HT-29 (cell line): ENCODE measurements around the gene NCOA7. TPM values are rescaled to one million over a fixed set of nuclear protein-coding genes. Genes with fewer than 3 reads are reported as not detected.

Source experiments
- DNase-seq: peaks from one replicate; pipeline ENCODE4 v3.0.0-alpha.2; 2015; ENCODE audit warnings: low spot score
- total RNA-seq: library from RNA; depleted of rRNA; stranded (reverse); fragments of >200 nt; shearing (Covaris generic); gene quantifications from 2 replicates; pipeline ENCODE4 v1.2.3, GENCODE V29; 2014

The NCOA7 gene
- total RNA-seq, 1 experiment from 2014 or later, result 11.6 TPM

DNA sequence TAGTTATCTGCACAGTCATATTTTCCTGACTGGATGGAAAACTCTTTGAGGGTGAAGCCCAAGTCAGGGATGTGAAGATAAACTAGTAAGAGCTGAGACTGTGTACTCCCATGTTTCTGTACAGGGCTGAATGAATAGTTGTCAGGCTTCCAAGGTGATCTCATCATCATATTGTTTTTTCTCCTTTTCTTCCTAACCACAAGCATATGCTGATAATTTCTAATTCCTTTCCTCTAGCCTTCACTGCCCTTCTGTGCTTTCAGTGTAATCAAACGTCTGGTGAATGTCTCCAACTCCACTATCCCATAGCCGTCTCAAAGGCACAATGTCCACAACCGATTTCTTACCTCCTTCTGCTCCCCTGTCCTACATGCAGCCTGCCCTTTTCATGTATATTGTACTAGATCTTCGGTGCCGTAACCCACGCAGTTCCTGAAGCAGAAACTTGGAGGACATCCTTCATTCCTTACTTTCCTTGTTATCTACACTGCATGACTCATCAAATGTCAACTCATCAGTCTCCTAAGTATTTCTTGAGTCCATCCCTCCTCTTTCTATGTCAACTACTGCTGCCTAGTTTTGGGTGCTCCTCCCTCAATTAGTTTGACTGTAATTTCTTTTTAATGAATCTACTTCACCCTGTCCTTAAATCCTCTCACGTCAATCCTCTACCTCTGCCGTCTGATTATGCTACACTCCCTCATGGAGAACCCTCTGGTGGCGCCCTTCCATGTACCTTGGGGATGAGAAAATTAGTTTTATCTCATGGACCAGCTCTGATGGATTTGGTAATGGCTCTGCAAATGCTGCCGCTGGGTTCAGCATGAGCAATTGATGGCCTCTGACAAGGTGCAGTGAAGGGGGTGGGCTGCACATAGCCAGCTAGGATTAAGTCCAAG is 21.9 kb downstream of the NCOA7 start:
- peak; percentile 49 for DNase-seq

DNA sequence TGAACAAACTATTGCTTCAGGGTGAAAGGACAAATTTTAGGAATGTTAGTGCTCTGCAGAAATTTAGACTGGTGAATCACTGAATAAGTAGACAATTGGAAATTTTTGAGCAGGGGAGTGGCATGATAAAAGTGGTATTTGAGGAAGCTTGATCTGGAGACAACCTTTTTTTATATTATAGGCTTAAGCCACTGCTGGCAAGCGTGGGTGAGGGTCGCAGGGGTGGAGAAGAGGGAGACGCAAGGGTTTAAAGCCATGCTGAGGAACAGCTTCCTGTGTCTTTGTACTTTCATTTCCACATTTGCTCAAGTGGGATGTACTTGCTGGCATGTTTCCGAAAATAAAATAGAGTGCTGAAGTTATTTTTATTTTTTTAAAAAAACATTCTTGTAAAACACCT is 23.7 kb downstream of the NCOA7 start:
- DNase-seq, result no peak

DNA sequence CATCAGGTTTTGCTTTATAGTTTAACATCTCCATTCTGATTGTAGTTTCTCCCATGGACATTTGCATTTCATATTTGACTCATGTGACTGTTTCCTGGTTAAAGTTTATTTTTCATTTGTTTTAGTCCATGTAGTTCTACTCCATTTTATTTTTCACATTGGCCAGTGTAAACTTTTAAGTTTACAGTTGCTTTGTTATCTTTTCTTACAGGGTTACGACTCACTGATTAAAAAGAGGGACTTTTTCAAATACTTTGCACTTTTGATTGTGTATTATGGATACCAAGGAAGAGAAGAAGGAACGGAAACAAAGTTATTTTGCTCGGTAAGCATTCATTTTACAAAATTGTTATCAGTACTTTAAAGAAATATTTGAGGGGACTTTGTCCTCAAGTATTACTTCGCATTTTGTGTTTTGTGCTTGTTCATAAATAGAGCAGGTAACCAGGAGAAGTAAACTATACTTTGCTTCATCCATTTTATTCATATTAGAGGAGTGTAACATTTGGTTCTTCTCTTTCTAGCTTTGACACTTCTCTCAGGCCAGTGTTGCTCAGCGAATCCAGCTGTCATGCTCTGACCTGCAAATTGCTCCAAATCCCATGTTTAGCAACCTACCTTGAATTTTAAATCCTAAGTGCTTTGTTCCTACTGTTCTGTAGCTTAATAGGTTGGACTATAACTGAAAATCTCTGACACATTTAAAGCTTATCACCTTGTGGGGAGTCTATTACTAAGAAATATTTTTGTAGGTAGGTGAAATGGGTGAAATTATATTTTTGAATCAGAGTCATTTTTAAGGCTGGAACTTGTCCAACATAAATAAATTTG is 24.5 kb downstream of the NCOA7 start:
- DNase-seq, result no peak

DNA sequence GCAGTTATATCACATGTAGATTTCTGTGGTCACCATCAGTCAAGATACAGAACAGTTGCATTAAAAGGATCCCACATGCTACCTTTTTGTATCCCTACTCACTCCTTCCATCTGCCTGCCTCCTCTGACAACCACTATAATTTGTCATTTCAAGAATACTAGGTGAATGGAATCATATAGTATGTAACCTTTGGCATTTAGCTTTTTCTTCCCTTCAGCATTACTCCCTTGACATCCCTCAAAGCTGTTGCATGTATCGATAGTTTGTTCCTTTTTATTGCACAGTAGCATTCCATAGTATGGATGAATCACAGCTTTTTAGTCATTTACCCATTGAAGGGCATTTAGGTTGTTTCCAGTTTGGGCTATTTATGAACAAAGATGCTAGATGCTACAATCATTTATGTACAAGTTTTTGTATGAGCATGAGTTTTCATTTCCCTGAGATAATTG is 26.1 kb downstream of the NCOA7 start:
- no peak for DNase-seq

DNA sequence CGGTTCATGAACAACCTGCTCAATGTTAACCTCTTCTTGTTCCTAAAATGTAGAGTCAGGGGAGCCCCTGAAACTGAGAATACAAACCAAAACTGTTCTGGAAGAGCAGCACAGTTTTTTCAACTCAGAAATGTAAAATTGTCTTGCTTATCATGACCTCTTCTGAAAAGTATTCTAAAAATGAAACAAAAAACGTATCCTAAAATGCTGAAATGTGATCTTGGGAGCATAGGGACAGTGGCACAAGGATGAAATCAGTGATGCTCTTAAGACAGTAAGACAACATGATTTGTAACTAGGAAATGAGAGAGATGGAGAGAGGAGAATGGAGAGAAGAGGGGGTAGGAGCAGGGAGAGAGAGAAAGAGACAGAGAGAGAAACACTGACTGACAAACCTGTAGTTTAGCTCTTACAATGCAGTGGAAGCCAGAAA is 27.5 kb downstream of the NCOA7 start:
- DNase-seq, result no peak

DNA sequence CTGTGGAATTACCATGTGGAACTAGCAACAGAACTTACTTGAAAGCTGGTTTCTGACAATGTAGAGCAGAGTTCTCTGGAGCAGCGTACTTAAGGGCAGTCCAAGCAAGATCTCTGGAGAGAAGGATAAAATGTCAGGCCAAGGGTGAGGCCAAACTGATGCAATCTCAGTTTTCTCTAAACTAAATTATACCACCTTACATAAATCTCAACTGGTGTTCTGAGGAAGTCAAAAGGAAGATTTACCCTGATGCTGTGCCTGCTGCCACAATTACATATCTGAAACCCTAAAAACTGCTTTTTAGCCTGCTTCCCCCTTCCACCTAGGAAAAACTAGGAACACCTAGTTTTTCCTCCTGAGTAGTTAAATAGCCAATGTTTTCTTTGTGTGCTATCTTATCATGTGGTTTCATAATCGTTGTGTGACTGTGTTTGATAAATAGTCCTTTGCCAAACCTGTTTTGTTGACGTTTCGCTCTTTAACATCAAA is 28.1 kb downstream of the NCOA7 start:
- peak; percentile 45 for DNase-seq

DNA sequence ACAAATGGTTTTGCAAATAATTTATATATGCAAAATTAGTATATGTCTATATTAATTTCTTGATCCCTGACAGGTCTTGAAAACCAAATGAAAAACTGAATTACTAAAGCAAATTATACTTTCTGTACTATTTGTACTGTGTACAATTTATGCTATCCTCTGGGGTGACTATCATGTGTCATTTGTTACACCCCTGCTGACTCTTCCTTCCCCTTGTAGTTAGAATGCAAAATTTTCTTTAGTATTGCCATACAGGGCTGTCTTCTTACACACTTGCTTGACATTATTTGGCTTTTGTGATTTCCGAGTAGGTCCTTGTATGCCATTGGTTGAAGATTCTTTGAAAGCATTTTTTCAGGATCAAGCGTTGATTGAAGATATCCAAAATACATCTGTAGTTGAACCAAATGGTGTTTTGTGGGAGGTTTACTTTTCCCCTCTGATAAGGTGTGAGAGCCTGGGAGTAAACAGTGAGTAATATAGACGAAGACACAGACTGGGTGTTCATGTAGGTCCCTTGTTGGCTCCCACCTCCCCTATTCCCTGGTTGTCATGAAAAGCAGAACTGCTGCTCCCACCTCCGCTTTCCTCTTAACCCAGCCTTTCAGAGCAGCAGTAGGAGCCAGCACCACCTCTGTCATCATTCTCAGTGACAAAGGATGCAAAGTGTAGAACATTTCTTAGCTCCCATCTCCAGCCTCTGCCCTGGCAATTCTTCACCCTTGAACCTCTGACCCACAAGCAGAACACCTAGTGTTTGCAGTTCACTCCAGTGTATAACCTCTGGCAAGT is 29.0 kb downstream of the NCOA7 start:
- no peak for DNase-seq

DNA sequence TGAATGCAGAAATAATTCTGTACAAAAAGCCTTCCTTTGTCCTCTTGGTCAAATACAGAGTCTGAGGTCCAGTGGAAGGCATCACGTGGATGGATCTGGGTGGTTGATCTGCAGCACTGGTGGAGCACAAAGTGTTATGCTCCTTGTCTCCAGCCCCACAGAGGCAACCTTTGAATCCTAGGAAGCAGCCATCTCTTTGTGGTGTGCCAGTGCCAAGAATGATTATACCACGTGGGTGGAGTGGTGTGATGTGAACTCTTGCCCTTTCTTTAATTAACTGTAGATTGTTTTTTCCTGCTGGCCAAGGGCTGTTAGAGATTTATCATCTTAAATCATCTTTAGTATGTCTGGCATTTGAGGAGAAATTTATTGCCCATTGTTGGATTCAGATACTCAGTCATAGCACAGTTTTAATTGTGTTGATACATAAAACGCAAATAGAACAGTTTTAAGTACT is 31.1 kb downstream of the NCOA7 start:
- DNase-seq, result peak; percentile 82

DNA sequence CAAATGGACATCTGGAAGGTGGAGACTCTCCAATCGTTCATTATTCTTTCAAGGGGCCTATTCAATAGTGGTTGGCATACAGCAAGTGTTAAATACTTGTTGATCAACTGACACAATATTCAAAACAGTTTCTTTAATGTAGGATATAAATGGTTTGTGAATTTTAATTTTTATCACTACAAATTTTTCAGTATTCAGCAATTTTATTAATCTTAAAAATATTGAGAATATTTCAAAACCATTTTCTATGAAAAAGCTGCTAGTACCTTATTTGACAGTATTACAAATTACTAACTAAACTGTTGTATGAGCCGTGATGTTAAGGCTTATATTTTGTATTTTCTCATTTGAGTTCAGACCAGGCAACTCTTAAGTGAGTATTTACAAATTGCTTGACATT is 32.4 kb downstream of the NCOA7 start:
- DNase-seq, result no peak

DNA sequence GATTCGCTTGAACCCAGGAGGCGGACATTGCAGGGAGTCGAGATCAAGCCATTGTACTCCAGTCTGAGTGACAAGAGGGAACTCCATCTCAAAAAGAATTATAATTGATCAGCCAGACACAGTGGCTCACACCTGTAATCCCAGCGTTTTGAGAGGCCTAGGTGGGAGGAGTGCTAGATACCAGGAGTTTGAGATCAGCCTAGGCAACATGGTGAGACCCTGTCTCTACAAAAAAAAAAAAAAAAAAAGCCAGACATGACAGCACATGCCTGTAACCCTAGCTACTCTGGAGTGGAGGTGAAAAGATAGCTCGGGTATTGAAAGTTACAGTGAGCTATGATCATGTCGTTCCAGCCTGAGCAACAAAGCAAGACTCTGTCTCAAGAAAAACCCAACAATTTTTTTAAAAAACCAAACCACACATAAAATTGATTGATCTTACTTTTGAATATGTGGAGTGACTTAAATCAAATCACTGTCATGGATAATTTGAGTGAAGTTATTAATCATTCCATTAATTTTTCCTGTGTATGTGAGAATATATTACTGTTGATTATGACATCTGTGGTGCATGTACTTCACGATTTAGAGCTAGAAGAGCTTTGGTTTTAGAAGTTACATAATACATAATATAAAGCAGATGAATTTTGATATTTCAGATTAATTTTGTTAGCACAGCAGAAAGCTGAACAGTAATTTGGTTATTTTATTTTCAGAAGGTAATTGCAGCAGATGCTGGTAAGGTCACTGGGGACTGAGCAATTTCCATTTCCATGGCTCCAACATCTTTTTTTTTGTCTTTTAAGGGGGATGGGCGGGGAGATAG is 34.4 kb downstream of the NCOA7 start:
- DNase-seq, result no peak

DNA sequence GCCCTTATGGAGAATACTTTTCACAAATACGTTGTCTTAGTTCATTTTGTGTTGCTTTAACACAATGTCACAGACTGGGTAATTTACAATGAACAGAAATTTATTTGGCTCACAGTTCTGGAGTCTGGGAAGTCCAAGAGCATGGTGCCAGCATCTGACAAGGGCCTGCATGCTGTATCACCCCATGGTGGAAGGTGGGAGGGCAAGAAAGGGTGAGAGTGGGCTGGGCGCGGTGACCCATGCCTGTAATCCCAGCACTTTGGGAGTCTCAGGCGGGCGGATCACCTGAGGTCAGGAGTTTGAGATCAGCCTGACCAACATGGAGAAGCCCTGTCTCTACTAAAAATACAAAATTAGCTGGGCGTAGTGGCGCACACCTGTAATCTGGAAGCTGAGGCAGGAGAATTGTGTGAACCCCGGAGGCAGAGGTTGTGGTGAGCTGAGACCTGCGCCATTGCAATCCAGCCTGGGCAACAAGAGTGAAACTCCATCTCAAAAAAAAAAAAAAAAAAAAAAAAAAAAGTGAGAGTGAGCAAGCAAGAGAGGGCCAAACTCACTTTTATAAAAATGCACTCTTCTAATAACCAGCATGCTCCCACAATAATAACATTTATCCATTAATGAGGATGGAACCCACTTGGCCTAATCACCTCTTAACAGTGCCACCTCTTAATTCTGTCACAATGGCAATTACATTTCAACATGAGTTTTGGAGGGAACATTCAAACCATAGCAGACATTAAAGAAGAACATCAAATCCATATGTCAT is 36.1 kb downstream of the NCOA7 start:
- DNase-seq, result no peak

DNA sequence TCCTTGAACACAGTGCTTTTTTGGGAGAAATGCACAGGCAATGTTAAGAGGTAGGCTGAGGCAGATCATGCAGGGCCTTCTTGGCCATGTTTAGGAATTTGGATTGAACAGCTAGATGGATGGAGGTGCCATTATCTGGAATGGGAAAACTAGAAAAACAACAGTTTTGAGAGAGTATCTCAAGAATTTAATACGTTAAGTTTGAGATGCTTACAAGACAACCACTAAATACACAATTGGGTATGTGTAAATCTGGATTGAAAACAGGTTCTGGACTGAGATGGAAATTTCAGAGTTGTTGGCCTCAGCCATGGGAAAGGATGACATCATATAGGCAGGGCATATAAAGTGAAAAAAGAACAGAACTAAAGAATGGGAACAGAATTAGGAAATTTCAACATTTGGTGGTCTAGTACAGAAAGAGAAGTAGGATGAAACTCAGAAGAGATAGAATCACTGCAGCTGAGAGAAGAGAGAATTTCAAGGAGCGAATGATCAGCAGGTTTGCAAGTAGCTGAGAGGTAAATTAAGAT is 37.1 kb downstream of the NCOA7 start:
- DNase-seq, result no peak

DNA sequence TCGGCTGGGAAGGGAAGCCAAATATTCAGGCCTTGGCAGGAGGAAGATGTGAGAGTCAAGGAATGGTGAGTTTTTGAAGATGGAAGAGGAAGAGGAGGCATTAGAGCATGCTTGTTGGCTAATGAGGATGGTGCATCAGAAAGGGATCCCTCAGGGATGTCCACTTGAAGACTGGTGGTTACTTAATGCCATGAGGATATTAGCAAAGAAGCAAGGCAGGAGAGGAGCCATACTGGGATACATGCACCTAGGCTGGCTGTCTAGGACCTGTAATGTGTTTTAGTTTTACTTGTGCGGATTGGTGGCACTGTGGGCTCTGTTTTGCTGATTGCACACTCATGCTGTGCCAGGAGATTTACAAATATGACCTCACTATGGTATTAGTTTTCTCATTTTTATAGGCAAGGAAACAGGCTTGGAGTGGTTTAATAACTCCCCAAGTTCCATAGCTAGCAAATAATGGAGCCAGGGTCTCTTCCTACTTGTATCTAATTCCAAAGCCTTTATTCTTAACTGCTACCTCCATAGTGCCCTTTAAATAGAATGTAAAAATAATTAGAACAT is 37.8 kb downstream of the NCOA7 start:
- DNase-seq, result no peak

DNA sequence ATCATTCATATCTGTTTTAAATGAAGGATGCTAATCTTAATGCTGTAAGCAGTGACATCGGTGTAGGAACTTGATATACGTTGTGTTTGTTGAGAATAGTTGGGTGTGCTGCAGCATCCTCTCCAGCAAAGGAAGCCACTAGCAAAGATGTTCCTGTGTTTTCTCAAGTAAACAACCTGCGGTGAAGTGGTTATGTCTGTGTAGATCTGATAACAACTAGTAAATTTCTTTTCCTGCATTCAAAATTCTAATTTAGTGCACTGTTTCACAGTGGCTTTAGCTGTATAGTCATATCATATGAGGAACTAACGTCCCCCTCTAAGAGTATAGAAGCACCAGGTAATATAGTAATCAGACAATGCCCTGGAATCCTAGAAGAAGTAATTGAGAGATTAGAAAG is 38.7 kb downstream of the NCOA7 start:
- DNase-seq, result no peak

DNA sequence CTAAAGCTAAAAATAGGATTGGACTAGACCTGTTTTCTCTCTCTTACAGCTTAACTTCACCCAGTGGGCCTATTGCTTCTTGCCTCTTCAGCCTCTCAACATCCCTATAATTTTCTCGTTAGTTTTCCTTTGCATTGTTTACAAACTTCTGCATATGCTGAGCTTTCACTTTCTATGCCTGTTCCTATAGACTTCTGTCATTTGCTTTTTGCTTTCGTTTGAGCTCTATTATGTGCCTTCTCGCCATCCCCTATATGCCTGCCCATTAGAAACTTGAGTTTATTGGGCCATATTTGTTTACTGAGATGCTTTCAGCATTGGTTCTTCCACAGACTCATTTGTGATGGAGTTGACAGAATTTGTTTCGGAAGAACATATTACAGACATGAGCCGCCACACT is 40.9 kb downstream of the NCOA7 start:
- DNase-seq, result no peak

DNA sequence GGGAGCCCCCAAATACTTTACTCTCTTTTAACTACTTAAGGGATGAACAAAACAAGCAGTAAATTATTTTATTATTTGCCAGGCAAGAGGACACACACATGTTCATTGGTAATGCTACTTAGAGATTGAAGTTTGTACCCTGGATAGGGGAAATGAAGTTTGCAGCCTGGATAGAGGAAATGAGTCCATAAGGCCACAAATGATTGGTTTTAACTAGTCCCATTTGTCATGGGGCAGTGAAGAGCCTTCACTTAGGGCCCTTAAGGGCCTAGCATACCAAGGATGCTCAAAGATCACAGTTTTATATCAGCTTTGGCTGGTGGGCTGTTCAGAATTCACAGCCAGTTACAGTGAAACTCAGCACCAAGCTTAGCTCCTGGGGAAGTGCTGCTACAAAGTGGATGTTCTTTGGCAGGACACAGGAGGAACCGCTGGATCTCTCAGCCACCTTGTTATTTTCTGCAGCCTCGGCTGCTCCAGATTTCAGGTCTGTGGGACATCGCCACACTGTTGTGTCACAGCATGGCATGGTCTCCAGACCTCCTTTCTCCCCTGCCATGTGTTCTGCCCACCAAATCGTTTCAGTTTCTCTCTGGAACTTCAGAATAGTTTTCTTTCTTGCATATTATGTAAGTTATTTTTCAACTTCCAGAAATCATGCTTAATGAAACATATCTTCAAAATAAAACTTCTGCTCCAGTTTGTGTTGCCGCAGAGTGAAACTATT is 41.8 kb downstream of the NCOA7 start:
- DNase-seq, result no peak

DNA sequence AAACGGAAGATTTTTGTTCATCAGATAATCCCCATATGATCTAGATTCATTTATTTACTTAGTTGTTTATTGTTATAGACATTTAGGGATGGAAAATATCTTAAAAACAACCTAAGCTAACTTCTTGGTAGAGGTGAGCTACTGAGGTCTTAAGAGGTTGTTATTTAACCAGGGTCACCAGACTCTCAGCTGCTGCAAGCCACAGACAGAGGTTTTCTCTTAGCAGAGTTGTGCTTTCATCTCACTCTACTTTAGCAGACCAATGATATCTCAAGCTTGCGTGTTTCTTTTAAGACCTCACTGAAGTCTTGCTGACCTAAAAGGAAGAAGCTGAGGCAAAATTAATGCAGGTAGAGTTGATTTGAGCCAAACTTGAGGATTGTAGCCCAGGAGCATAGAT is 43.6 kb downstream of the NCOA7 start:
- DNase-seq, result no peak

DNA sequence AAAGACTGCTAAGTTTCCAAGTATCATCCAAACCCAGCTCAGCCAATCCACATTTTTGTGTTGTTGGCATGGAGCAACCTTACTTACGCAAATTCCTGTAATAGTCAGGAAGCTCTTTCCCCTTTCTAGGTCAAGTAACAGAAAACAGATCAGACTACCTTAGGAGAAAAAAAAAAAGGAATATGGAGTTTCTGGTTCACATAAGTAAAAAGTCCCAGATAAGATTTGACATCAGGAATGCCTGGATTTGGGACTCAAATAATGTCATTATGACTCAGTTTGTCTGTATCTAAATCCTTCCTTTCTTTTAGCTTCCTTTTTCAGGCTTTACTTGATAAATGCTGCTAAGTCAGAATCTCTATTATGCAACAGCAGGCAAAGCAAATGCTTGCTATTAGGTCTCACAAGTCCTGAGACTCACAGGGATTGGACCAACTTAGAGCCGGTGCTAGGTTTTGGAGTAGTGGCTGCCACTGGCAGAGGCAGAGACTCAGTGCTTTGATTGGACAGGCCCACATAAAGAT is 44.5 kb downstream of the NCOA7 start:
- DNase-seq, result no peak
